Naive thymus-derived CD4-positive, alpha-beta T cell (primary cell): ENCODE data around the gene TMEM214. TPM values are rescaled to one million over a fixed set of nuclear protein-coding genes. Genes with fewer than 3 reads are reported as not detected.
A peak's percentile ranks its signal among the peaks of the same experiment; 100 is the strongest.

Experiments
- ATAC-seq: fragments of 150-1000 bp; cut with Tn5 transposase; 2 replicates; pipeline ENCODE4 v1.10.0; 2021; ENCODE audit warnings: mild to moderate bottlenecking, moderate library complexity
- CTCF ChIA-PET: fragments of 350-600 bp; sonication (Branson Sonifier 250); formaldehyde crosslinking; loops from one replicate; lab custom pipeline; 2021; ENCODE audit warnings: antibody characterized with exemption; lab: Charles Lee
- POLR2A ChIA-PET: fragments of 350-600 bp; sonication (Branson Sonifier 250); formaldehyde crosslinking; loops from one replicate; lab custom pipeline; 2021; ENCODE audit warnings: antibody characterized with exemption, inconsistent platforms; lab: Charles Lee
- DNase-seq, 9 donors: peaks; one replicate each; pipeline versions ENCODE4 v3.0.0 to v3.0.0-alpha.2; 2020 to 2022; ENCODE audit warnings: mixed read lengths in 1 of 9
- H3K27ac ChIP-seq: one replicate; pipeline ENCODE4 v1.7.0; 2013; ENCODE audit warnings: mild to moderate bottlenecking, low read depth, low read length, moderate library complexity
- H3K27me3 ChIP-seq, 2 donors: one replicate each; pipeline ENCODE4 v1.7.0; 2013; ENCODE audit warnings: low read length in 2 of 2, mild to moderate bottlenecking in 2 of 2, moderate library complexity in 2 of 2; ENCODE audit not compliant: control insufficient read depth in 2 of 2, insufficient read depth in 2 of 2
- H3K36me3 ChIP-seq, 3 experiments: 1 replicate in 2 of 3; 2 replicates in 1 of 3; pipeline ENCODE4 v1.7.0; 2013; ENCODE audit warnings: low read length in 3 of 3, mild to moderate bottlenecking in 3 of 3, moderate library complexity in 1 of 3; ENCODE audit not compliant: insufficient read depth in 3 of 3, control insufficient read depth in 2 of 3
- H3K4me1 ChIP-seq, 2 donors: one replicate each; pipeline ENCODE4 v1.7.0; 2013; ENCODE audit warnings: low read length in 2 of 2, mild to moderate bottlenecking in 2 of 2, moderate library complexity in 1 of 2; ENCODE audit not compliant: control insufficient read depth in 2 of 2, insufficient read depth in 2 of 2
- H3K4me3 ChIP-seq: 2 replicates; pipeline ENCODE4 v1.7.0; 2013; ENCODE audit warnings: mild to moderate bottlenecking, low read length
- H3K9me3 ChIP-seq, 3 experiments: 1 replicate in 2 of 3; 2 replicates in 1 of 3; pipeline ENCODE4 v1.7.0; 2013; ENCODE audit warnings: low read length in 3 of 3; ENCODE audit not compliant: control insufficient read depth in 2 of 3
- H3K27ac Mint-ChIP-seq, 9 donors: one replicate each; pipeline ENCODE4 v1.8.0; 2020 to 2022; ENCODE audit warnings: mixed read lengths in 9 of 9, mild to moderate bottlenecking in 8 of 9, moderate library complexity in 5 of 9, inconsistent platforms in 2 of 9
- H3K27me3 Mint-ChIP-seq, 5 donors: one replicate each; pipeline ENCODE4 v1.8.0; 2021 to 2022; ENCODE audit warnings: mixed read lengths in 5 of 5, mild to moderate bottlenecking in 1 of 5
- H3K36me3 Mint-ChIP-seq, 5 donors: one replicate each; pipeline ENCODE4 v1.8.0; 2020 to 2022; ENCODE audit warnings: mixed read lengths in 5 of 5, mild to moderate bottlenecking in 3 of 5, inconsistent platforms in 1 of 5
- H3K4me1 Mint-ChIP-seq, 7 donors: one replicate each; pipeline ENCODE4 v1.8.0; 2020 to 2022; ENCODE audit warnings: mixed read lengths in 7 of 7, mild to moderate bottlenecking in 3 of 7, inconsistent platforms in 1 of 7
- H3K4me3 Mint-ChIP-seq, 10 donors: one replicate each; pipeline ENCODE4 v1.8.0; 2020 to 2022; ENCODE audit warnings: mild to moderate bottlenecking in 10 of 10, mixed read lengths in 10 of 10, moderate library complexity in 6 of 10, inconsistent platforms in 2 of 10
- H3K9me3 Mint-ChIP-seq, 11 donors: one replicate each; pipeline ENCODE4 v1.8.0; 2020 to 2022; ENCODE audit warnings: mixed read lengths in 11 of 11, mild to moderate bottlenecking in 4 of 11, inconsistent platforms in 1 of 11, moderate library complexity in 1 of 11
- intact Hi-C, 2 donors: fragments of 100-400 bp; cut with micrococcal nuclease; formaldehyde crosslinking; loops; one replicate each; pipeline ENCODE4 v1.15.1; 2023
- polyA plus RNA-seq, 2 donors: library from polyadenylated mRNA; unstranded; fragments of 300-500 nt; fragmentation: Illumina TruSeq; gene quantifications; one replicate each; pipeline ENCODE4 v1.2.3, GENCODE V29; 2021
- total RNA-seq, 6 experiments: library from RNA in 5 of 6; stranded (reverse) in 5 of 6; gene quantifications; 1 replicate in 5 of 6; 2 replicates in 1 of 6; pipeline ENCODE4 v1.2.3 and lab custom pipeline; 2021 to 2026

The TMEM214 gene
- total and polyA plus RNA-seq, 7 experiments from 2014 or later: 18.6 to 114 (median 41.7) TPM

DNA sequence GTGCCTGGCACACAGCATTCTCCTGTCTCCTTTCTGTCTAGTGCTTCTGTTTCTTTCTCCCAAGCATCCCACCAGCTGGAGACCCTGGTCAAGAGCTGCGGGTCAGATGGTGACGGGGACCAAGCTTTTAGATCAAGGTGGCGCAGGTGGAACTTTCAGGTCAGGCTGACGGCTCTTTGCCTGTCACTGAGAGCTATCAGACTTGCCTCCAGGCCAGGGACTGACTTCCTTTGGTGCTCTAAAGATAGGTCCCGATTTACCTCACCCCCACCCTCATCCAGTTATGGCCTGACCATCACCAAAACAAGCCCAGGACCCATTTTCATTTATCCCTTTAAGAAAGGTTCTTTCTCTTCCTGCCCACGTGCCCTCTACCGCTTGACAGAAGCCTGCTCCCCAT is 44.5 kb downstream of the TMEM214 start:
- Histone ChIP-seq H3K4me1 (peaks cover 20 to 36% of the 10 kb centered on the region in 2 donors), H3K27ac (no peak overlapping the region), H3K27me3 (no peaks in the 10 kb centered on the region), H3K4me3 (no peak overlapping the region), H3K36me3 (no peaks in the 10 kb centered on the region), H3K9me3 (no peaks in the 10 kb centered on the region)
- DNase-seq: no peak
- no peak for ATAC-seq
- Mint-ChIP-seq H3K36me3 (peaks cover 0 to 4% (median 0%) of the 10 kb centered on the region in 5 donors), H3K27me3 (no peaks in the 10 kb centered on the region), H3K4me1 (peaks cover 35 to 68% (median 61%) of the 10 kb centered on the region in 7 donors), H3K27ac (peak overlapping the region in 4 of 9 donors; percentile 34 to 71 (median 36)), H3K4me3 (no peak overlapping the region), H3K9me3 (no peaks in the 10 kb centered on the region)
- intact Hi-C loops: loop anchor here (10.0 kb wide), 2 partner anchors 548 to 1678 kb away; partner anchors contain the start of genes CCDC121 (in 1 of the 2), GPN1 (in 1 of the 2) and PPP1CB (in 1 of the 2)
- POLR2A ChIA-PET: interaction anchor here (0.6 to 1.0 kb wide), 2 partner anchors 31 to 106 kb away, joined by 3 read pairs; no protein-coding TSS in a partner anchor
- CTCF ChIA-PET: no interaction called here

DNA sequence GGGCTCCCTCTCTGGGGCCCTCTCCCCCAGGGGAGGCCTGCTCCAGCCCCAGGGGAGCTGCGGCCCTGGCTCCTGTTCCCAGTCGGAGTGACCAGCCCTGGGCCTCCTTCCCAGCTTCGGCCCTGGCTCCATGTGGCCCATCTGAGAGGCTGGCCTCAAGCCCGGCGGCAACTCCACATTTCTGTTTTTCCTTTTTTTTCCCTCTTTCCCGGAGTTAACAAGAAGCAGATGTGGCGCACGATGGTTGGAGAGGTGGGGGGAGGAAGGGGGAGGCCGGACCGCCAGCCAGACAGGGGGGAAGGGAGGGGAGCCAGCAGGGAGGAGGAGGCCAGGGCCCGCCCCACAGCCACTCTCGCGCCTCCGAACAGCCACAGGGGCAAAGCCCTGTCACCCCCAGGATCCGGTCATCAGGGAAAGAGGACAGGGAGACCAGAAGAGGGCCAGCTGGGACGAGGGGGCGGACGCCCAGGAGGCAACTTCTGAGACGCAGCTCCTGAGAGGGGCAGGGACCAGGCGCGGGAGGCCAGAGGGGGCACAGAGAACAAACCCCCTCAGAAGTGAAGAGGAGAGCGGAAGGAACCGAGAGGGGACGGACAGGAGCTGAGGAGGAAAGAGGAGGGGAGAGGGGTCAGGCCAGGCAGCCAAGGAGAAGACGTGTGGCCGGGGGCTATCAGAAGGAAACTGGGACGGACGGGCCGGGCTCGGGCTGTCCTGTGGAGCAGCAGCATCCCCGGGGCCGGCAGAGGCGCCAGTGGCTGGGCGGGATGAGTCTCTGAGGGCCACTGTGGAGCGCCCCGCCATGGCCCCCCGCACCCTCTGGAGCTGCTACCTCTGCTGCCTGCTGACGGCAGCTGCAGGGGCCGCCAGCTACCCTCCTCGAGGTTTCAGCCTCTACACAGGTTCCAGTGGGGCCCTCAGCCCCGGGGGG is 45.8 kb downstream of the TMEM214 start, which contains the start of gene EMILIN1:
EMILIN1 (plus strand) TSS at position 349 of the 928 bp plus-strand sequence; CDS start at position 800, 451 bp downstream.
- no peaks in the 10 kb centered on the region for H3K36me3 ChIP-seq

DNA sequence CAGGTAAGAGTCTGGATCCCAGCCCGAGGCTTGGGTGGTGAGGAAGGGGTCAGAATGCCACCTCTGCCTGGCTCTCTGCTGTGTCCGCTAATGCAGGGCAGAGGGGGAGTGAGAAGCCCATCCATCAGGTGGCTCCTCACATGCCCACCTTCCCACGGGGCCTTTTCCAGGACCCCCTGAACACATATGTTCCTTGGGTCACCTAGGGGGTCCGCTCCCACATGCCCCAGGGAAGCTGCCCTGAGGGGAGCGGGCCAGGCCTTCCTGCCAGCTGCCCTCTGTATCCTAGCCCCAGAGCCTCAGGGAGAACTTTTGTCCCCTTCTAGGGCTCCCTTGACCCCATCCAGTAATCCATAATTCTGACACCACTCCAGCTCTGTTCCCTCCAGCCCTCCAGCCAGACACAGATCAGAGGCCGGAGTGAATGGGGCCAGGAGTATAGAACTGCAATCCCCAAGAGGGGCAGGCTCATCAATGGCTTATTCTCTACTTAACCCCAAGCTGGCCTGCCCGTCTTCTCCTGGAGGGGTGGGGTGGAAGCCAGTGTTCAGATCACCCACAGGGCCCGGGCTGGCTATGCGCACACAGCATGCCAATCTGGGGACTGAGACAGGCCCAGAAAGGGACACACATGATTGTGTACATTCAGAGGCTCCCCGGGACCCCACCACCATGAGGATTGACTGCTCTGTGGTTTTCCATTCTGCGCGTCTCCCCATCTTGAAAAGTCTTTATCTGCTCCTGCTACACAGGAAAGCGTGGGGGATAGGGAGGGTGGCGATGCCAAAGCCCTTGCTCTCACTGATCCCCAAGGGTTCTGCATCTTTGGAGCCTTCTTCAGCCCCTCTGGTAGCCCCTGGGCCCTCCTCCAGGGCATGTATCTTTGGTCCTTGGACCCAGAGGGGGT is 46.7 kb downstream of the TMEM214 start:
- Mint-ChIP-seq H3K27ac (peak overlapping the region in 4 of 9 donors; percentile 79 to 97 (median 96)), H3K4me3 (no peak overlapping the region)

More for the DNA sequence above, 45.8 kb downstream of the TMEM214 start, which contains the start of gene EMILIN1:
- ChIA-PET CTCF (no interaction called here), POLR2A (no interaction called here)
- Histone ChIP-seq H3K9me3 (no peaks in the 10 kb centered on the region), H3K4me1 (peaks cover 19 to 38% of the 10 kb centered on the region in 2 donors), H3K4me3 (no peak within 1 kb of the TSS), H3K27me3 (no peaks in the 10 kb centered on the region), H3K27ac (no peak within 1 kb of the TSS)
- Mint-ChIP-seq H3K27me3 (no peaks in the 10 kb centered on the region), H3K36me3 (peaks cover 0 to 4% (median 0%) of the 10 kb centered on the region in 5 donors), H3K4me1 (peaks cover 34 to 58% (median 51%) of the 10 kb centered on the region in 7 donors), H3K4me3 (no peak within 1 kb of the TSS), H3K27ac (peak within 1 kb of the TSS in 2 of 9 donors; percentile 2 to 29), H3K9me3 (no peaks in the 10 kb centered on the region)
- DNase-seq (no peak), ATAC-seq (no peak)
- intact Hi-C loops: loop anchor here (10.0 kb wide), 2 partner anchors 546 to 1676 kb away; partner anchors contain the start of genes CCDC121 (in 1 of the 2), GPN1 (in 1 of the 2) and PPP1CB (in 1 of the 2)

DNA sequence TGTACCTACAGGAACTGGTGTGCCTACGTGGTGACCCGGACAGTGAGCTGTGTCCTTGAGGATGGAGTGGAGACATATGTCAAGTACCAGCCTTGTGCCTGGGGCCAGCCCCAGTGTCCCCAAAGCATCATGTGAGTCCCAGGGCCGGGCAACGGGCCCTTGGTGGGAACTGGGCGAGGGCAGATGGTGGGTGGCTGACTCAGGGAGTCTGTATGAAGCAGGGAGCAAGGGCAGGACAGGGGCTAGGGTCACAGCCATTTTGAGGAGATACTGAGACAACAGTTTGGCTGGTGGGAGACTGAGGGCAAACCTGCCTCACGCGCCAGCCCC is 47.3 kb downstream of the TMEM214 start:
- Mint-ChIP-seq H3K27ac (peak overlapping the region in 7 of 9 donors; percentile 4 to 97 (median 79)), H3K9me3 (no peaks in the 10 kb centered on the region), H3K36me3 (no peaks in the 10 kb centered on the region), H3K27me3 (no peaks in the 10 kb centered on the region), H3K4me3 (peak overlapping the region in 3 of 10 donors; percentile 19 to 82 (median 34)), H3K4me1 (peaks cover 23 to 52% (median 40%) of the 10 kb centered on the region in 7 donors)
- ATAC-seq: no peak
- no peak overlapping the region for H3K4me3 ChIP-seq
- POLR2A ChIA-PET: interaction anchor here (1.7 to 11.1 kb wide), 2 partner anchors 7 to 47 kb away, joined by 7 to 134 read pairs; partner anchors contain the start of genes OST4 and TMEM214
- no peaks in the 10 kb centered on the region for H3K36me3 ChIP-seq
- peaks cover 14 to 25% of the 10 kb centered on the region in 2 donors for H3K4me1 ChIP-seq
- intact Hi-C loops: loop anchor here (2.0 to 10.0 kb wide), 3 partner anchors 119 to 405 kb away; partner anchors contain the start of genes EIF2B4 (in 1 of the 2), IFT172 (in 1 of the 2) and SNX17 (in 1 of the 2)
- H3K27ac ChIP-seq: no peak overlapping the region
- H3K27me3 ChIP-seq: no peaks in the 10 kb centered on the region
- H3K9me3 ChIP-seq: no peaks in the 10 kb centered on the region
- no peak for DNase-seq
- CTCF ChIA-PET: no interaction called here

More for the DNA sequence above, 46.7 kb downstream of the TMEM214 start:
- ChIA-PET CTCF (interaction anchor here (0.7 kb wide), 1 partner anchor 61 kb away, joined by 3 read pairs; no protein-coding TSS in a partner anchor), POLR2A (interaction anchor here (11.1 kb wide), 1 partner anchor 6 kb away, joined by 134 read pairs; the partner anchor contains the start of gene OST4)
- Mint-ChIP-seq H3K27me3 (no peaks in the 10 kb centered on the region), H3K9me3 (no peaks in the 10 kb centered on the region), H3K36me3 (peaks cover 0 to 1% (median 0%) of the 10 kb centered on the region in 5 donors), H3K4me1 (peaks cover 27 to 53% (median 45%) of the 10 kb centered on the region in 7 donors)
- no peak overlapping the region for H3K27ac ChIP-seq
- H3K27me3 ChIP-seq: no peaks in the 10 kb centered on the region
- no peaks in the 10 kb centered on the region for H3K36me3 ChIP-seq
- intact Hi-C loops: loop anchor here (2.0 to 10.0 kb wide), 5 partner anchors 119 to 1675 kb away; partner anchors contain the start of genes CCDC121 (in 1 of the 2), EIF2B4 (in 1 of the 2), GPN1 (in 1 of the 2) and IFT172 (in 1 of the 2)
- no peak overlapping the region for H3K4me3 ChIP-seq
- ATAC-seq (no peak), DNase-seq (no peak)
- peaks cover 18 to 32% of the 10 kb centered on the region in 2 donors for H3K4me1 ChIP-seq
- no peaks in the 10 kb centered on the region for H3K9me3 ChIP-seq

DNA sequence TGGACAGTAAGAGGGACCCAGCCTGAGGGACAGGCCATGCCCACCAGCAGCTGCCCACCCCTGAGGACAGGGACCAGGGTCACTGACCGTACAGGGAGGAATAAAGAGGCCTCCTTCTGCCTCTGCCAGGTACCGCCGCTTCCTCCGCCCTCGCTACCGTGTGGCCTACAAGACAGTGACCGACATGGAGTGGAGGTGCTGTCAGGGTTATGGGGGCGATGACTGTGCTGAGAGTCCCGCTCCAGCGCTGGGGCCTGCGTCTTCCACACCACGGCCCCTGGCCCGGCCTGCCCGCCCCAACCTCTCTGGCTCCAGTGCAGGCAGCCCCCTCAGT is 47.8 kb downstream of the TMEM214 start:
- no peaks in the 10 kb centered on the region for H3K27me3 ChIP-seq
- no peaks in the 10 kb centered on the region for H3K27me3 Mint-ChIP-seq
- ATAC-seq: no peak
- POLR2A ChIA-PET: interaction anchor here (0.5 to 12.0 kb wide), 8 partner anchors 8 to 183 kb away, joined by 3 to 134 read pairs (median 6); partner anchors contain the start of genes AGBL5, ATRAID, OST4 and SLC5A6
- no peaks in the 10 kb centered on the region for H3K36me3 Mint-ChIP-seq
- peaks cover 24 to 52% (median 40%) of the 10 kb centered on the region in 7 donors for H3K4me1 Mint-ChIP-seq
- peak overlapping the region in 8 of 10 donors; percentile 74 to 96 (median 86) for H3K4me3 Mint-ChIP-seq
- H3K36me3 ChIP-seq: no peaks in the 10 kb centered on the region
- no peak overlapping the region for H3K4me3 ChIP-seq
- no peak for DNase-seq
- H3K4me1 ChIP-seq: peaks cover 17 to 21% of the 10 kb centered on the region in 2 donors
- no peaks in the 10 kb centered on the region for H3K9me3 ChIP-seq
- H3K27ac Mint-ChIP-seq: peak overlapping the region in 6 of 9 donors; percentile 95 to 98 (median 97)
- no peaks in the 10 kb centered on the region for H3K9me3 Mint-ChIP-seq
- CTCF ChIA-PET: no interaction called here
- intact Hi-C loops: loop anchor here (2.0 to 10.0 kb wide), 3 partner anchors 120 to 404 kb away; partner anchors contain the start of genes EIF2B4 (in 1 of the 2), IFT172 (in 1 of the 2) and SNX17 (in 1 of the 2)
- H3K27ac ChIP-seq: peak overlapping the region; percentile 69
